Stimulated activated CD4-positive, alpha-beta T cell treated with anti-CD3 and anti-CD28 coated beads, TNF-alpha, amount 100 ng/mL, for 4 hours (primary cell): ENCODE measurements around the gene FZD4.
"Not testable (repeated sequence)": the region's sequence is repeated elsewhere in the genome, so short reads cannot be mapped to it uniquely, and the experiment has no call there.

Source experiments
- DNase-seq, 3 experiments: peaks; one replicate each; pipeline ENCODE4 v3.0.0-alpha.2; 2020; ENCODE audit warnings: low read depth in 3 of 3

Gene FZD4

GRCh38 chr11:86955361-86956120, at the start of gene FZD4:
TSS of gene FZD4 (minus strand) at chr11:86955395. CDS start at chr11:86955085, 310 bp downstream.
- DNase-seq: peak in 1 of 3 experiments; percentile 38

GRCh38 chr11:87004281-87004680, 49.1 kb upstream of the FZD4 start:
- not testable (repeated sequence) for DNase-seq

GRCh38 chr11:87002918-87003317, 47.7 kb upstream of the FZD4 start:
- no peak for DNase-seq

- DNase-seq: no peak
Measured at GRCh38 chr11:86999859-87000753, 44.9 kb upstream of the FZD4 start.

GRCh38 chr11:86999388-86999787, 44.2 kb upstream of the FZD4 start:
- DNase-seq: no peak

- DNase-seq: no peak
Measured at GRCh38 chr11:86996953-86997570, 41.9 kb upstream of the FZD4 start.

- DNase-seq: no peak
Measured at GRCh38 chr11:86993031-86993430, 37.8 kb upstream of the FZD4 start.

GRCh38 chr11:86992340-86992739, 37.1 kb upstream of the FZD4 start:
- DNase-seq: not testable (repeated sequence)

- DNase-seq: no peak
Measured at GRCh38 chr11:86991341-86991740, 36.1 kb upstream of the FZD4 start.

GRCh38 chr11:86990515-86990914, 35.3 kb upstream of the FZD4 start:
- no peak for DNase-seq

GRCh38 chr11:86990031-86990430, 34.8 kb upstream of the FZD4 start:
- no peak for DNase-seq

- DNase-seq: no peak
Measured at GRCh38 chr11:86988351-86988881, 33.2 kb upstream of the FZD4 start.

- no peak for DNase-seq
Measured at GRCh38 chr11:86987679-86988078, 32.5 kb upstream of the FZD4 start.

GRCh38 chr11:86984701-86985100, 29.5 kb upstream of the FZD4 start:
- no peak for DNase-seq

- no peak for DNase-seq
Measured at GRCh38 chr11:86983021-86983488, 27.9 kb upstream of the FZD4 start.

GRCh38 chr11:86981777-86982540, 26.8 kb upstream of the FZD4 start:
- DNase-seq: no peak

- no peak for DNase-seq
Measured at GRCh38 chr11:86980086-86980796, 25.0 kb upstream of the FZD4 start.

- DNase-seq: no peak
Measured at GRCh38 chr11:86978756-86979608, 23.8 kb upstream of the FZD4 start.

- no peak for DNase-seq
Measured at GRCh38 chr11:86978247-86978646, 23.1 kb upstream of the FZD4 start.
